Heart left ventricle (tissue), 16 donors: Measurements from ENCODE around the gene KRTAP10-10. TPM values are rescaled to one million over a fixed set of nuclear protein-coding genes. Genes with fewer than 3 reads are reported as not detected.

Experiments
- ATAC-seq, 4 donors: fragments of 200-7000 bp; cut with Tn5 transposase; one replicate each; pipeline ENCODE4 v1.9.1; 2020 to 2022; ENCODE audit warnings: moderate library complexity in 4 of 4, mild to moderate bottlenecking in 3 of 4, moderate number of reproducible peaks in 1 of 4
- DNase-seq, 5 donors: peaks; one replicate each; pipeline ENCODE4 v3.0.0-alpha.2; 2020
- H3K27ac ChIP-seq, 12 donors: fragments of 200-600 bp; sonication (generic) in 4 of 12; one replicate each; pipeline versions ENCODE4 v1.5.0 to v1.8.0; 2016 to 2022; ENCODE audit warnings: mild to moderate bottlenecking in 2 of 12
- H3K27me3 ChIP-seq, 9 donors: fragments of 200-600 bp; sonication (generic) in 2 of 9; one replicate each; pipeline versions ENCODE4 v1.5.1 to v1.8.0; 2016 to 2022; ENCODE audit warnings: mild to moderate bottlenecking in 3 of 9
- H3K36me3 ChIP-seq, 9 donors: fragments of 200-600 bp; sonication (generic) in 2 of 9; one replicate each; pipeline versions ENCODE4 v1.5.0 to v1.8.0; 2018 to 2022; ENCODE audit warnings: mild to moderate bottlenecking in 2 of 9
- H3K4me1 ChIP-seq, 12 donors: fragments of 200-600 bp; sonication (generic) in 4 of 12; one replicate each; pipeline versions ENCODE4 v1.5.0 to v1.8.0; 2016 to 2022; ENCODE audit warnings: mild to moderate bottlenecking in 3 of 12
- H3K4me3 ChIP-seq, 12 donors: fragments of 200-600 bp; sonication (generic) in 4 of 12; one replicate each; pipeline versions ENCODE4 v1.5.0 to v1.8.0; 2017 to 2022; ENCODE audit warnings: mild to moderate bottlenecking in 9 of 12, moderate library complexity in 4 of 12
- H3K9me3 ChIP-seq, 12 donors: fragments of 200-600 bp; sonication (generic) in 4 of 12; one replicate each; pipeline versions ENCODE4 v1.5.0 to v1.8.0; 2016 to 2022; ENCODE audit warnings: mild to moderate bottlenecking in 1 of 12
- CTCF ChIP-seq, 12 donors: fragments of 200-600 bp; sonication (generic) in 4 of 12; IDR thresholded peaks; one replicate each; pipeline versions ENCODE4 v1.5.0 to v1.8.0; 2018 to 2022; ENCODE audit warnings: antibody characterized with exemption in 12 of 12, mild to moderate bottlenecking in 5 of 12
- POLR2A ChIP-seq, 2 donors: fragments of 450-650 bp; IDR thresholded peaks; one replicate each; pipeline ENCODE4 v1.6.1; 2017; ENCODE audit warnings: antibody characterized with exemption in 2 of 2, mild to moderate bottlenecking in 2 of 2, moderate library complexity in 2 of 2
- WGBS, 4 donors: extraction: QIAGEN DNeasy Blood & Tissue Kit in 2 of 4; methylation state at CpG; one replicate each; pipeline versions ENCODE4 v1.1.5 to v1.1.7; 2013 to 2018; 5-methylcytosine and 5-hydroxymethylcytosine counted together
- intact Hi-C, 10 donors: fragments of 100-400 bp; cut with DNase I; formaldehyde crosslinking; loops; one replicate each; pipeline versions ENCODE4 v1.11.1 to v1.14.2; 2022
- polyA plus RNA-seq, 2 donors: library from polyadenylated mRNA; stranded (reverse); fragments of 200-250 nt; gene quantifications; one replicate each; pipeline ENCODE4 v1.2.3, GENCODE V29; 2013
- total RNA-seq, 9 donors: library from RNA; depleted of rRNA in 2 of 9; stranded (reverse); fragments of >200 nt in 2 of 9; fragmentation: NEBNext Ultra II Directional in 3 of 9; extraction: Animal tissue kit (Norgen Biotek cat#: 25700) in 3 of 9; gene quantifications; one replicate each; pipeline versions ENCODE4 v1.1.0 to v1.2.4, GENCODE V29; 2016 to 2023
- donor health status: ischemic (EF 13 %, LVEDD 7.1; RV severe dilation, severe dysfunction).
- donor health status: healthy with polysubstance abuse.
- donor health status: DM: no; HTN: yes; CAD: no.
- donor health status: DM: no; HTN: no; CAD: no.
- donor health status: ischemic (EF 25% LVEDD 6.9; RV normal size, moderate dysfunction).
- donor health status: ischemic (EF 25% LVEDD 5.7; RV mildly dilated, moderate dysfunction).
- donor health status: healthy.
- donor health status: DM: yes; HTN: yes; CAD: no.
- donor health status: ischemic (EF 35%, LVEDD 5.7; RV mildly dilated, moderate dysfunction).
- donor health status: nonischemic (EF 11% LVEDD 7.7; RV severe dilation, severe dysfunction).
- donor health status: DM: yes; HTN: yes; CAD: no.
- donor health status: PGD.
- donor health status: ischemic (EF 29% LVEDD 5.4; RV normal size, mild dysfunction).
- donor health status: nonischemic (EF 23%, LVEDD 6.1; RV moderate dilation, normal function).

Gene KRTAP10-10
- total and polyA plus RNA-seq, 11 donors = not detected

GRCh38 chr21:44601596-44602462 lies 35.3 kb upstream of the KRTAP10-10 start:
- Histone ChIP-seq H3K4me3 (no peak overlapping the region), H3K9me3 (peaks cover 0 to 10% (median 0%) of the 10 kb centered on the region in 12 donors), H3K36me3 (no peaks in the 10 kb centered on the region), H3K27me3 (peaks cover 0 to 24% (median 0%) of the 10 kb centered on the region in 9 donors), H3K27ac (no peak overlapping the region), H3K4me1 (no peaks in the 10 kb centered on the region)
- 77 to 85% (median 80%) methylated on average over 19 to 23 of the region's 23 CpGs for WGBS, 4 donors
- ATAC-seq (no peak), DNase-seq (no peak)
- TF ChIP-seq POLR2A (IDR thresholded peaks at IDR 0.05) = no peak
- TF ChIP-seq CTCF (IDR thresholded peaks at IDR 0.05) = no peak
- intact Hi-C loops = no loop called here

- Histone ChIP-seq H3K27me3 (peaks cover 0 to 22% (median 0%) of the 10 kb centered on the region in 9 donors), H3K9me3 (peaks cover 0 to 10% (median 0%) of the 10 kb centered on the region in 12 donors), H3K4me1 (no peaks in the 10 kb centered on the region), H3K36me3 (no peaks in the 10 kb centered on the region), H3K27ac (no peak overlapping the region), H3K4me3 (no peak overlapping the region)
- DNase-seq (no peak), ATAC-seq (no peak)
- 78 to 86% (median 81%) methylated on average over 13 to 21 of the region's 21 CpGs for WGBS, 4 donors
- intact Hi-C loops = no loop called here
- TF ChIP-seq POLR2A (IDR thresholded peaks at IDR 0.05) (no peak), CTCF (IDR thresholded peaks at IDR 0.05) (no peak)
Observed at GRCh38 chr21:44602463-44602850, 34.7 kb upstream of the KRTAP10-10 start.

- peaks cover 0 to 14% (median 0%) of the 10 kb centered on the region in 12 donors for H3K9me3 ChIP-seq
- DNase-seq (no peak), ATAC-seq (no peak)
- TF ChIP-seq CTCF (IDR thresholded peaks at IDR 0.05) (no peak), POLR2A (IDR thresholded peaks at IDR 0.05) (no peak)
- H3K4me1 ChIP-seq = no peaks in the 10 kb centered on the region
- H3K4me3 ChIP-seq = no peak overlapping the region
- peaks cover 0 to 22% (median 0%) of the 10 kb centered on the region in 9 donors for H3K27me3 ChIP-seq
- no peaks in the 10 kb centered on the region for H3K36me3 ChIP-seq
- no peak overlapping the region for H3K27ac ChIP-seq
- WGBS, 4 donors = 45 to 58% (median 54%) methylated on average over 12 to 17 of the region's 17 CpGs
- intact Hi-C loops = no loop called here
Observed at GRCh38 chr21:44603109-44603875, 33.9 kb upstream of the KRTAP10-10 start.

- ATAC-seq (no peak), DNase-seq (no peak)
- Histone ChIP-seq H3K4me1 (no peaks in the 10 kb centered on the region), H3K36me3 (no peaks in the 10 kb centered on the region), H3K27ac (no peak overlapping the region), H3K27me3 (peaks cover 0 to 19% (median 0%) of the 10 kb centered on the region in 9 donors), H3K9me3 (peaks cover 0 to 10% (median 0%) of the 10 kb centered on the region in 12 donors), H3K4me3 (no peak overlapping the region)
- WGBS, 4 donors = 81 to 88% (median 83%) methylated on average over 8 of the region's 8 CpGs
- TF ChIP-seq POLR2A (IDR thresholded peaks at IDR 0.05) (no peak), CTCF (IDR thresholded peaks at IDR 0.05) (no peak)
- intact Hi-C loops = no loop called here
Observed at GRCh38 chr21:44603911-44604310, 33.2 kb upstream of the KRTAP10-10 start.
